Activated CD8-positive, alpha-beta memory T cell treated with anti-CD3 and anti-CD28 coated beads for 36 hours (primary cell): ENCODE measurements around the gene CAND2. TPM values are rescaled to one million over a fixed set of nuclear protein-coding genes. Genes with fewer than 3 reads are reported as not detected.

Source experiments
- CTCF ChIA-PET: fragments of 350-600 bp; sonication (Branson Sonifier 250); formaldehyde crosslinking; loops from one replicate; lab custom pipeline; 2021; ENCODE audit warnings: antibody characterized with exemption; lab: Charles Lee
- POLR2A ChIA-PET: fragments of 350-600 bp; sonication (Branson Sonifier 250); formaldehyde crosslinking; loops from one replicate; lab custom pipeline; 2021; ENCODE audit warnings: antibody characterized with exemption; lab: Charles Lee
- total RNA-seq, 2 experiments: library from RNA; stranded (reverse); gene quantifications; one replicate each; pipeline ENCODE4 v1.2.3, GENCODE V29; 2021

The CAND2 gene
- total RNA-seq, 2 experiments from 2014 or later: 1.0 to 2.6 TPM

DNA sequence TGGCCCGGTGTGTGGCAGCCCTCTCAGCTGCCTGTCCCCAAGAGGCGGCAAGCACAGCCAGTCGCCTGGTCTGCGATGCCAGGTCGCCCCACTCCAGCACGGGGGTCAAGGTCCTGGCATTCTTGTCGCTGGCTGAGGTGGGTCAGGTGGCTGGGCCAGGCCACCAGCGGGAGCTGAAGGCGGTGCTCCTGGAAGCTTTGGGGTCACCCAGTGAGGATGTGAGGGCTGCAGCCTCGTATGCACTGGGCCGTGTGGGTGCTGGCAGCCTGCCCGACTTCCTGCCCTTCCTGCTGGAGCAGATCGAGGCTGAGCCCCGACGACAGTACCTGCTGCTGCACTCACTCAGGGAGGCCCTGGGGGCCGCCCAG lies 20.8 kb downstream of the CAND2 start:
- POLR2A ChIA-PET: interaction anchor here (1.0 kb wide), 1 partner anchor 24 kb away, joined by 3 read pairs; no protein-coding TSS in a partner anchor
- CTCF ChIA-PET: interaction anchor here (0.7 kb wide), 1 partner anchor 9 kb away, joined by 3 read pairs; no protein-coding TSS in a partner anchor

GRCh38 chr3:12818273-12818672 lies 21.8 kb downstream of the CAND2 start:
- CTCF ChIA-PET: interaction anchor here (1.5 kb wide), 1 partner anchor 23 kb away, joined by 5 read pairs; the partner anchor contains the start of gene RPL32

DNA sequence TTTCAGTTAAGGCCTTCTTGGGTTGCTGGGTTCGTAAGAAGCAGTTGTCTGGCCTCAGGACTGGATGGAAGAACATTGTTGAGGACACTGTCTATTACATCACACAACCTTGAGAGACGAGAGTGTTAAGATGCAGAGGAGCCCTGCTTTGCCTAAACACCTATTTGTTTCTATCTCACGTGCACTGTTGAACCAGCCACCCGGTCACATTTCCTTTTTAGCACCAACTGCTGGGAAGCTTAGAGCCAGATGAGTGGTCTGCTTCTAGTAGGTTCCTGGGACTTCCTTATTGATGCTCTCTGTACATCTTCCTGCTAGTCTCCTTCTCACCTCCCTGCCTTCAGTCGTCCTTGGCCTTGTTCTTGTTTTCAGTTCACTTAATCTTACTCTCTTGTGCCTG lies 22.3 kb downstream of the CAND2 start:
- POLR2A ChIA-PET: no interaction called here
- CTCF ChIA-PET: interaction anchor here (1.5 kb wide), 1 partner anchor 23 kb away, joined by 5 read pairs; the partner anchor contains the start of gene RPL32

More at GRCh38 chr3:12818273-12818672, 21.8 kb downstream of the CAND2 start:
- POLR2A ChIA-PET: interaction anchor here (1.0 kb wide), 1 partner anchor 23 kb away, joined by 3 read pairs; no protein-coding TSS in a partner anchor

- ChIA-PET POLR2A (no interaction called here), CTCF (interaction anchor here (1.1 to 1.2 kb wide), 2 partner anchors 9 to 12 kb away, joined by 3 to 4 read pairs; no protein-coding TSS in a partner anchor)
Observed at GRCh38 chr3:12822725-12823373, 26.4 kb downstream of the CAND2 start.

GRCh38 chr3:12824299-12824698 lies 27.8 kb downstream of the CAND2 start:
- ChIA-PET POLR2A (no interaction called here), CTCF (no interaction called here)

- ChIA-PET POLR2A (no interaction called here), CTCF (interaction anchor here (1.4 kb wide), 1 partner anchor 17 kb away, joined by 4 read pairs; the partner anchor contains the start of gene RPL32)
Observed at GRCh38 chr3:12825156-12825555, 28.7 kb downstream of the CAND2 start.

- POLR2A ChIA-PET: interaction anchor here (0.6 kb wide), 1 partner anchor 376 kb away, joined by 4 read pairs; no protein-coding TSS in a partner anchor
- CTCF ChIA-PET: no interaction called here
Observed at GRCh38 chr3:12828751-12829150, 32.3 kb downstream of the CAND2 start.

GRCh38 chr3:12829404-12829803 lies 32.9 kb downstream of the CAND2 start:
- ChIA-PET CTCF (interaction anchor here (0.6 kb wide), 1 partner anchor 109 kb away, joined by 4 read pairs; no protein-coding TSS in a partner anchor), POLR2A (no interaction called here)

GRCh38 chr3:12829886-12830784 lies 33.7 kb downstream of the CAND2 start:
- ChIA-PET POLR2A (interaction anchor here (3.4 kb wide), 1 partner anchor 11 kb away, joined by 20 read pairs; the partner anchor contains the start of gene RPL32), CTCF (interaction anchor here (0.6 to 1.9 kb wide), 2 partner anchors 12 to 109 kb away, joined by 4 to 6 read pairs; partner anchors contain the start of gene RPL32)

DNA sequence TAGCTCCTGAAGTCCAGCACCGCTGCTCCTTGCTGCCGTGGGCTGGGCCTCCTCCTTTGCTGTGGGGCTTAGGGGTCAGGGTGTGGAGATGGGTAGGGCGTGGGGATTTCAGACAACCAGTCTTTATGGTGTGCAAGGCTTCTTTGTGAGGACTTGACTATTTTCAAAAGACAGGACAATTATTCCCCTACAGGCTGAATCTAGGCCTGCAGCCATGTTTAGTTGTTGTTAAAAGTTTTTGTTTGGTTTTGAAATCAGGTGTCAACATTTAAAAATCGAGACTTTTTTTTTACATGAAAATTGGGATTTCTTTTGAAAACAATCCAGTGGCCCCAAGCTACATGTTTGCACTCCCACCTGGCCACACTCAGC lies 34.3 kb downstream of the CAND2 start:
- POLR2A ChIA-PET: interaction anchor here (0.7 to 3.4 kb wide), 2 partner anchors 9 to 10 kb away, joined by 3 to 20 read pairs; partner anchors contain the start of gene RPL32
- CTCF ChIA-PET: interaction anchor here (0.6 to 1.9 kb wide), 2 partner anchors 11 to 99 kb away, joined by 3 to 6 read pairs; partner anchors contain the start of gene RPL32

- POLR2A ChIA-PET: interaction anchor here (0.7 to 3.4 kb wide), 2 partner anchors 9 to 10 kb away, joined by 3 to 20 read pairs; partner anchors contain the start of gene RPL32
- CTCF ChIA-PET: interaction anchor here (0.6 to 1.9 kb wide), 2 partner anchors 10 to 98 kb away, joined by 3 to 6 read pairs; partner anchors contain the start of gene RPL32
Observed at GRCh38 chr3:12831301-12831866, 34.9 kb downstream of the CAND2 start.

DNA sequence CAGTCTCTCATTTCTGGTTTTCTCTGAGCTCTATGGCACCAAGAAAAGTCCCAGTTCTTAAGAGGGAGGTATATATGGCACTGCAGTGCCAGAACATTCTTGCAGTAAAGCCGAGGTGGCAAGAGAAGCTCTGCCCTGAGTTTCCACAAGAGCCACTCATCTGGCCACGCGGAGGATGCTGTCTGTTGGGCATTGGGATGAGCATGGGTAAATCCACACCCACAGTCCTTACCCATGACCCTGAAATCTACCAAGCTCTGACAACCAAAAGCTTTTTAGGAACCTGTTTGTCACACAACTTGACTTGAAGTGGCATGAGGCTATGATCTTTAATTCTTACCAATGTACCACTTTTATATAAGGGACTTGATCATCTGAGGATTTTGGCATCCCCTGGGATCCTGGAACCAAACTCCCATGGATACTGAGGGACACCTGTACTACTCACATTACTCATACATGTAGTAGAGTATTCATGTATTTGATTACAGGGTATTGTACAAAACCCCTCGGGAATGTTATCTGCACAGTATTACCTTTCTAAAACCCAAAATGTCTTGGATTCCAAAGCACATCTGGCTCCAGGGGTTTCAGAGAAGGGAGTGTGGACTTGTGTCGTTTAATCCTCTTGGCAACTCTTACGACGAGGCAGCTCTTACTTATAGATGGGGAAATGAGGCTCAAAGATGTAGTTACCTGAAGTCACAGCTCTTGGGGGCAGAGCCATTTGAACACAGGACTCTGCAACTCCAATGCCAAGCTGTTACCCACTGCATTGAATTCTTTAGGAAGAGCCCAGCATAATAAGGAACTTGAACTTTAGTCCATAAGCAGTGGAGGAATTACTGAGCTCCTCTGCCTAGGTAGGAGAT lies 36.1 kb downstream of the CAND2 start:
- ChIA-PET CTCF (interaction anchor here (0.9 to 1.4 kb wide), 3 partner anchors 8 to 22 kb away, joined by 3 to 4 read pairs (median 3); partner anchors contain the start of gene RPL32), POLR2A (interaction anchor here (3.4 kb wide), 1 partner anchor 8 kb away, joined by 20 read pairs; the partner anchor contains the start of gene RPL32)

GRCh38 chr3:12833222-12834161 lies 37.0 kb downstream of the CAND2 start:
- ChIA-PET CTCF (interaction anchor here (0.9 to 1.4 kb wide), 3 partner anchors 8 to 23 kb away, joined by 3 to 4 read pairs (median 3); partner anchors contain the start of gene RPL32), POLR2A (interaction anchor here (3.4 kb wide), 1 partner anchor 7 kb away, joined by 20 read pairs; the partner anchor contains the start of gene RPL32)

DNA sequence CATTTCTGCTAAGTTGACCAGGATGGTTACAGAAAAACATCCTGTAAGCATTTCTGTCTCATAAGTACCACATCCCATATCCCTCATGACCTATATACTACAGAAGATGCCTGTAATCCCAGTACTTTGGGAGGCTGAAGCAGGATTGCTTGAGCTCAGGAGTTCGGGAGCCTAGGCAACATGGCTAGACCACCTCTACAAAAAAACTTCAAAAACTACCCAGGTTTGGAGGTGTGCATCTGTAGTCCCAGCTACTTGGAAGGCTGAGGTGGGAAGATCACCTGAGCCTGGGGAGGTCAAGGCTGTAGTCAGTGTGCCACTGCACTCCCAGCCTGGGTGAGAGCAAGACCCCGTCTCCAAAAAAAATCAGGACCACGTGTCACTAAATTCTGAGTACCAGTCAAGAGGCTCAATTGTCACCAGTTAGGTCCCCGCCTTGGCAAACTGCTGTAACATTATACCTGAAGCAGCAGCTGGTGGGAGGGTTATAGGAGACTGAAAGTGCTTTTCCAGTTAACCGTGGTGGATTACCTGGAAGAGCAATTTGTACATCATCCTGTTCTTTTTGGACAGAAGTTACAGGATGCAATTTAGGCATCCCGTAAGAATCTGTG lies 38.7 kb downstream of the CAND2 start:
- POLR2A ChIA-PET: interaction anchor here (0.6 to 0.9 kb wide), 4 partner anchors 9 to 41 kb away, joined by 3 to 6 read pairs (median 4); no protein-coding TSS in a partner anchor
- CTCF ChIA-PET: no interaction called here

- ChIA-PET CTCF (interaction anchor here (0.5 to 1.1 kb wide), 2 partner anchors 29 to 227 kb away, joined by 3 read pairs; no protein-coding TSS in a partner anchor), POLR2A (interaction anchor here (0.5 to 1.4 kb wide), 2 partner anchors 10 to 28 kb away, joined by 4 read pairs; no protein-coding TSS in a partner anchor)
Observed at GRCh38 chr3:12837295-12837986, 41.0 kb downstream of the CAND2 start.
